Activated B cell treated with CpG ODN at 0.5 μM for 24 hours (primary cell): ENCODE measurements around the gene GPRIN2. TPM values are rescaled to one million over a fixed set of nuclear protein-coding genes. Genes with fewer than 3 reads are reported as not detected.
"Not testable (repeated sequence)": the region's sequence is repeated elsewhere in the genome, so short reads cannot be mapped to it uniquely, and the experiment has no call there.

Experiments
- ATAC-seq: fragments of 200-7000 bp; cut with Tn5 transposase; one replicate; pipeline ENCODE4 v1.10.0; 2021; ENCODE audit warnings: low read depth, mild to moderate bottlenecking, moderate library complexity
- CTCF ChIA-PET: fragments of 350-600 bp; sonication (Branson Sonifier 250); formaldehyde crosslinking; loops from one replicate; lab custom pipeline; 2021; ENCODE audit warnings: antibody characterized with exemption; lab: Charles Lee
- POLR2A ChIA-PET: fragments of 350-600 bp; sonication (Branson Sonifier 250); formaldehyde crosslinking; loops from one replicate; lab custom pipeline; 2021; ENCODE audit warnings: antibody characterized with exemption; lab: Charles Lee
- DNase-seq: peaks from one replicate; pipeline ENCODE4 v3.0.0; 2022
- H3K27ac Mint-ChIP-seq: one replicate; pipeline ENCODE4 v1.8.0; 2020; ENCODE audit warnings: mixed read lengths
- H3K27me3 Mint-ChIP-seq: one replicate; pipeline ENCODE4 v1.8.0; 2021; ENCODE audit warnings: mixed read lengths
- H3K36me3 Mint-ChIP-seq: one replicate; pipeline ENCODE4 v1.8.0; 2021; ENCODE audit warnings: low read depth, mixed read lengths
- H3K4me1 Mint-ChIP-seq: one replicate; pipeline ENCODE4 v1.8.0; 2021; ENCODE audit warnings: mixed read lengths
- H3K4me3 Mint-ChIP-seq: one replicate; pipeline ENCODE4 v1.8.0; 2020; ENCODE audit warnings: mild to moderate bottlenecking, mixed read lengths
- H3K9me3 Mint-ChIP-seq: one replicate; pipeline ENCODE4 v1.8.0; 2020; ENCODE audit warnings: mixed read lengths
- CTCF ChIP-seq: fragments of 200-600 bp; IDR thresholded peaks from one replicate; pipeline ENCODE4 v1.8.0; 2022; ENCODE audit warnings: antibody characterized with exemption, mild to moderate bottlenecking
- intact Hi-C: fragments of 100-400 bp; cut with micrococcal nuclease; formaldehyde crosslinking; loops from one replicate; pipeline ENCODE4 v1.15.1; 2024
- total RNA-seq: library from RNA; stranded (reverse); gene quantifications from 2 replicates; pipeline ENCODE4 v1.2.3, GENCODE V29; 2022

GPRIN2 gene
- not detected in 2 replicates for total RNA-seq

DNA sequence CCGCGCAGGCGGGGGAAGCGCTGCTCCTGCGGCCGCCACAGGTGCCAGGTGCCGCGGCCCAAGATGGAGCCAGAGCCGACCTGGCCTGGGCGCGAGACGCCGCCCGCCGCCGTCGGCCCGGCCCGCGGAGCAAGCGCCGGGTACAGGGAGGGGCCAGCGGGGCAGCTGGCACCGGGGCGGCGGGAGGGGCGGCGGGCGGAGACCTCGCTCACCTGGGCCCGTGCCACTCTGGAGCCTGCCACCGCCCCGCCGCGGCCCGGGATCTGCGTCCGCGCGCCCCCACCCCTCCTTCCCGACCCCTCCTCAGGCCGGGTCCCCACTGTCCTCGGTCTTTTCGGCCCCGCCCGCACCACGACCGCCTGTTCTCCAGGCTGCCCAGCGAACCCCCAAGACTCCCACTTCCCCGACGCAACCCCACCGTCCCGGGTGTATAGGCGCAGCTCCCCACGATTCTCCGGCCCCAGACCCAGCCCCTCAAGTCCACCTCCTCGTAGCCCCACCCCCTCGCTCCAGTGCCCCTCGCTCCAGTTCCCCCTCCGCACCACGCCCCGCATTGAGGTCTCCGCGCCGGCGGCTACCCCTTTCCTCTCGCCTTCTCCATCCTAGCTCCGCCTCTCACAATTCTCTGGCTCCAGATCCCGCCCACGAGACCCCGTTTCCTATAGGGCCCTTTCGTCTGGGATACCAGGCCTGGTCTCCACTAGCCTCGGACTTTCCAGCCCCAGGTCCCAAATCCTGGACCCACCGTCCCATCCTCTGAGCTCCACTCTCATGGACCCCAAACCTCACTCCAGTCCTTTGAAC, at the start of gene GPRIN2:
Gene GPRIN2, minus strand, starts transcription at position 144 of the 804 bp plus-strand sequence. CDS start 5,922 bp downstream, outside the sequence.
- CTCF ChIA-PET = no interaction called here
- Mint-ChIP-seq H3K4me3 (peak within 1 kb of the TSS; percentile 56), H3K9me3 (no peaks in the 10 kb centered on the region), H3K4me1 (peaks cover 13% of the 10 kb centered on the region), H3K27me3 (peaks cover 7% of the 10 kb centered on the region), H3K27ac (no peak within 1 kb of the TSS), H3K36me3 (no peaks in the 10 kb centered on the region)
- POLR2A ChIA-PET = no interaction called here
- intact Hi-C loops = no loop called here
- DNase-seq = no peak
- no peak for TF ChIP-seq CTCF
- ATAC-seq = no peak

DNA sequence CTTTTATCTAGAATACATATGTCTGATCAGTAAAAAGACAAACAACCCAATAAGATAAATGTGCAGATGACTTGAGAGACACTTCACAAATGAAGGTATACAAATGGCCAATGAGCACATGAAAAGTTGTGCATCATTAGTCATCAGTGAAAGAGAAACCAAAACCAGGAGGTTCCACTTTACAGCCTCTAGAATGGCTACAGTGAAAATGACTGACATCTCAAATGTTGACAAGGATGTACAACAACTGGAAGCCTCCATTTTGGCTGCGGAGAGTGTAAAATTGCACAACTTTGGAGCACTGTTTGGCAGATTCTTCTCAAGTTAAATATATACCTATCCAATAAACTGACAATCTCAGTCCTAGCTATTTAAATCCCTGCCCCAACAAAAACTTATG, 44.1 kb upstream of the GPRIN2 start:
- H3K4me3 Mint-ChIP-seq, H3K27me3 Mint-ChIP-seq, H3K9me3 Mint-ChIP-seq, POLR2A ChIA-PET, H3K36me3 Mint-ChIP-seq, H3K27ac Mint-ChIP-seq, DNase-seq, intact Hi-C loops, H3K4me1 Mint-ChIP-seq, CTCF ChIA-PET: not testable (repeated sequence)
- peak; percentile 47 for ATAC-seq

DNA sequence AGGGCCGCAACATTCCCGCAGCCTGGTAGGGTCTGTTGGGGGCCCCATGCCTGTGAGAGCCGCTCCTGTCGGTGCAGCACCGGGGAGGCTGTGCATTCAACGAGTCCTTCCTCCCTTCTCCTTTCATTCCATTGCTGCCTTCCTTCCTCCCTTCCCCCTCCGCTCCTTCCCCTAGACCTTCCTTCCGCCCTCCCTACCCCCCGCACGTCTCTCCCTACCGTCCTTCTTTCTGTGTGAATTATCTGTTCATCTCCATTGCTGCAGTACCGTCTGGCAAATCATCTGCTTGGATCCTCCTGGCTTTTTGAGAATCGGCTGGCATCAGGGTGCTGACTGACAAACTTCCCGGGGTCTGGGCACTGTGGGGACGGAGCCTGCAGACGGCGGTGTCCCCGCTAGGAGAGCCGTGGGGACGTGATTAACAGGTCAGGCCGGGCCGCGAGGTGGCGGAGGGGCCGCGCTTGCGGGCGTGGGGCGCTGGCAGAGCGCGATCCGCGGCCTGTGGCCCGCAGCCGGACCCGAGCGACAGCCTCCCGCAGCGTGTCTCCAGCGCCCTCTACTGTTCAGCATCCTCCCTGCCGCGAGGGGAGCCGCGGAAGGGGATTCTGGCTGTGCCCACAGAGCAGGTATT, 41.3 kb upstream of the GPRIN2 start:
- POLR2A ChIA-PET, H3K27me3 Mint-ChIP-seq, H3K4me1 Mint-ChIP-seq, intact Hi-C loops, H3K27ac Mint-ChIP-seq, CTCF ChIA-PET, H3K36me3 Mint-ChIP-seq, H3K9me3 Mint-ChIP-seq: not testable (repeated sequence)
- H3K4me3 Mint-ChIP-seq = peak overlapping the region; percentile 63
- ATAC-seq (peak; percentile 87), DNase-seq (peak; percentile 29)

- POLR2A ChIA-PET, CTCF ChIA-PET, H3K4me1 Mint-ChIP-seq, H3K9me3 Mint-ChIP-seq, H3K4me3 Mint-ChIP-seq, intact Hi-C loops, ATAC-seq, H3K27ac Mint-ChIP-seq, H3K27me3 Mint-ChIP-seq, DNase-seq, H3K36me3 Mint-ChIP-seq: not testable (repeated sequence)
Observed at GRCh38 chr10:46596570-46596969, 40.1 kb upstream of the GPRIN2 start.

GRCh38 chr10:46594453-46595063, 38.1 kb upstream of the GPRIN2 start:
- H3K4me3 Mint-ChIP-seq, CTCF ChIA-PET, H3K36me3 Mint-ChIP-seq, H3K4me1 Mint-ChIP-seq, POLR2A ChIA-PET, intact Hi-C loops, H3K9me3 Mint-ChIP-seq, ATAC-seq, H3K27me3 Mint-ChIP-seq, DNase-seq, H3K27ac Mint-ChIP-seq: not testable (repeated sequence)

- H3K36me3 Mint-ChIP-seq, H3K27me3 Mint-ChIP-seq, H3K4me3 Mint-ChIP-seq, ATAC-seq, H3K27ac Mint-ChIP-seq, intact Hi-C loops, DNase-seq, CTCF ChIA-PET, H3K9me3 Mint-ChIP-seq, POLR2A ChIA-PET, H3K4me1 Mint-ChIP-seq: not testable (repeated sequence)
Observed at GRCh38 chr10:46593307-46593706, 36.8 kb upstream of the GPRIN2 start.

DNA sequence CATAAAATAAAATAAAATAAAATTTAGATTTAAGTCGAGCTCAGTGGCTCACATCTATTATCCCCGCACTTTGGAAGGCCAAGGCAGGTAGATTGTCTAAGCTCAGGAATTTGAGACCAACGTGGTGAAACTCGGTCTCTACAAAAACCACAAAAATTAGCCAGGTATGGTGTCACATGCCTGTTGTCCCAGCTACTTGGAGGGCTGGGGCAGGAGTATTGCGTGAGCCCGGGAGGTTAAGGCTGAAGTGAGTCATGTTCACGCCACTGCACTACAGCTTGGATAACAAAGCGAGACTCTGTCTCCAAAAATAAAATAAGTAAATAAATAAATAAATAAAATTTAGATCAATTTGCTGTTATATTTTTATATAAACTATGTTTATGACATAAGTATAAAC, 34.6 kb upstream of the GPRIN2 start:
- ATAC-seq, H3K4me3 Mint-ChIP-seq, H3K36me3 Mint-ChIP-seq, POLR2A ChIA-PET, H3K27ac Mint-ChIP-seq, intact Hi-C loops, DNase-seq, H3K9me3 Mint-ChIP-seq, CTCF ChIA-PET, H3K4me1 Mint-ChIP-seq, H3K27me3 Mint-ChIP-seq: not testable (repeated sequence)

GRCh38 chr10:46589589-46589988, 33.1 kb upstream of the GPRIN2 start:
- H3K27ac Mint-ChIP-seq, H3K27me3 Mint-ChIP-seq, H3K4me1 Mint-ChIP-seq, POLR2A ChIA-PET, ATAC-seq, intact Hi-C loops, H3K4me3 Mint-ChIP-seq, CTCF ChIA-PET, H3K9me3 Mint-ChIP-seq, DNase-seq, H3K36me3 Mint-ChIP-seq: not testable (repeated sequence)

GRCh38 chr10:46588221-46588620, 31.8 kb upstream of the GPRIN2 start:
- POLR2A ChIA-PET, H3K9me3 Mint-ChIP-seq, H3K4me3 Mint-ChIP-seq, H3K27ac Mint-ChIP-seq, ATAC-seq, H3K27me3 Mint-ChIP-seq, CTCF ChIA-PET, H3K4me1 Mint-ChIP-seq, DNase-seq, H3K36me3 Mint-ChIP-seq, intact Hi-C loops: not testable (repeated sequence)

DNA sequence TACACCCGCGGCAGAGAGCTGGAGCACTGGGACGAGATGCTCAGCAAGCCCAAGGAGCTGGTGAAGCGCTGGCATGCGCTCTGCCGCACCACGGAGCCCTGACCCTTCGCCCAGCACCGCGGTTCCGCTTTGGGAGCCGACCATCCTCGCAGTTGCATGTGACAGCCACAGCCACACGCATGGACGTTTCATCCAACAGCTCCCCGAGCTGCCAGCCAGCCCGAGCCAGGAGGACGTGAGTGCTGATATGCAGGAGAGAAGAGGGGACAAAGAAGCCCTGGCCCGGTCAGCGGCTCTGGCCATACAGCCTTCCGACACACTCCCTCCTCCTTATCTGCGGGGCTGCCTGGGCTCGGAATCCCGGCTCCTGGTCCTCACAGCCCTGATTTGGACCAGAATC, 31.1 kb upstream of the GPRIN2 start:
- H3K4me3 Mint-ChIP-seq, H3K27ac Mint-ChIP-seq, DNase-seq, H3K27me3 Mint-ChIP-seq, H3K36me3 Mint-ChIP-seq, H3K4me1 Mint-ChIP-seq, ATAC-seq, CTCF ChIA-PET, H3K9me3 Mint-ChIP-seq, intact Hi-C loops, POLR2A ChIA-PET: not testable (repeated sequence)

DNA sequence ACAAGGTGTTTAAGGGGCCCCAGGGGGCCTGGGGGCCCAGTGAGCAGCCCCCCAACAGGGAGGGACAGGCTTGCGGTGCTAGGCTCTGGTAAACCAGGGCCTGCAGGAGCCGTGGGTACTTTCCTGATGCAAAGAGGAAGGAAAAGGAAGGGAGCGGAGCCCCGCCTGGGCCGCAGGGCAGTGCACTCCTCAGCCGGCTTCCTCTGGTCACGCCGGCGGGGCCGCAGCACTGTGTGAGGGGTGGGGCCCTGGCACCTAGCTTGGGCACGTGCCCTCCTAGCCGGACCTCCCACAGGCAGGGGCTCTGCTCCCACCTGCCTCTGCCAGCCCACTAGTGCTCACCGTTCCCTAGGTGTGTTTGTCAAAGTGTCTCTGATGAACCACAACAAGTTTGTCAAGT, 28.8 kb upstream of the GPRIN2 start:
- CTCF ChIA-PET, H3K27me3 Mint-ChIP-seq, H3K4me1 Mint-ChIP-seq, intact Hi-C loops, ATAC-seq, POLR2A ChIA-PET, H3K36me3 Mint-ChIP-seq, DNase-seq, H3K27ac Mint-ChIP-seq, H3K9me3 Mint-ChIP-seq, H3K4me3 Mint-ChIP-seq: not testable (repeated sequence)
